C4-2B (cell line): ENCODE data around the gene CCT7.

Experiments used
- H3K27ac ChIP-seq: fragments of 450-650 bp; 2 replicates; pipeline ENCODE4 v1.5.1; 2017
- ZFX ChIP-seq: fragments of 450-650 bp; IDR thresholded peaks from 2 replicates; pipeline ENCODE4 v1.6.1; 2017
- TF ChIP-seq, protein P1 (sequence below): fragments of 450-650 bp; conservative IDR thresholded peaks from 2 replicates; pipeline ENCODE4 v1.5.1; 2017; ENCODE audit warnings: mild to moderate bottlenecking

CCT7 gene

DNA sequence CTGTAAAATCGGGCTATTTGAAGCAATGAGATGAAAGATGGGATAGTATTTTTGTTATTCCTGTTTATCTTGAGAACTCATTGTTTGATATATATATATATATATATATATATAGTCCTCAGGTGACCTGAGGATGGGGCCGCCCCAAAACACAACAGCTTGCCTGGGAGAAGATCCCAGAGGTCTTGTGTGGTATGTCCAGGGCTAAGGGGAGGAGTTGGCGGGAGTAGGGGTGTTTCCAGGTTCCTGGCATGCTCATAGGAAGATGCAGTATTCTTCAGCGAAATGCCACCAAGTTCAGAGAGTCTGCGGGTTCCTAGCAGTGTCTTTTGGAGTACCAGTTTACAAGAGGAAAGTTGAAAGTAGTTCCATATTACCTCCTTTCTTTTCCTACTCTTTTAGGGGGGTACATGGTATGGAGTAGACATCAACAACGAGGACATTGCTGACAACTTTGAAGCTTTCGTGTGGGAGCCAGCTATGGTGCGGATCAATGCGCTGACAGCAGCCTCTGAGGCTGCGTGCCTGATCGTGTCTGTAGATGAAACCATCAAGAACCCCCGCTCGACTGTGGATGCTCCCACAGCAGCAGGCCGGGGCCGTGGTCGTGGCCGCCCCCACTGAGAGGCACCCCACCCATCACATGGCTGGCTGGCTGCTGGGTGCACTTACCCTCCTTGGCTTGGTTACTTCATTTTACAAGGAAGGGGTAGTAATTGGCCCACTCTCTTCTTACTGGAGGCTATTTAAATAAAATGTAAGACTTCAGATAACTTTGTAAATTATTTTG, 18.3 kb downstream of the CCT7 start:
- H3K27ac ChIP-seq, result no peak overlapping the region
- TF ChIP-seq ZFX, result no peak
- TF ChIP-seq, protein P1, sequence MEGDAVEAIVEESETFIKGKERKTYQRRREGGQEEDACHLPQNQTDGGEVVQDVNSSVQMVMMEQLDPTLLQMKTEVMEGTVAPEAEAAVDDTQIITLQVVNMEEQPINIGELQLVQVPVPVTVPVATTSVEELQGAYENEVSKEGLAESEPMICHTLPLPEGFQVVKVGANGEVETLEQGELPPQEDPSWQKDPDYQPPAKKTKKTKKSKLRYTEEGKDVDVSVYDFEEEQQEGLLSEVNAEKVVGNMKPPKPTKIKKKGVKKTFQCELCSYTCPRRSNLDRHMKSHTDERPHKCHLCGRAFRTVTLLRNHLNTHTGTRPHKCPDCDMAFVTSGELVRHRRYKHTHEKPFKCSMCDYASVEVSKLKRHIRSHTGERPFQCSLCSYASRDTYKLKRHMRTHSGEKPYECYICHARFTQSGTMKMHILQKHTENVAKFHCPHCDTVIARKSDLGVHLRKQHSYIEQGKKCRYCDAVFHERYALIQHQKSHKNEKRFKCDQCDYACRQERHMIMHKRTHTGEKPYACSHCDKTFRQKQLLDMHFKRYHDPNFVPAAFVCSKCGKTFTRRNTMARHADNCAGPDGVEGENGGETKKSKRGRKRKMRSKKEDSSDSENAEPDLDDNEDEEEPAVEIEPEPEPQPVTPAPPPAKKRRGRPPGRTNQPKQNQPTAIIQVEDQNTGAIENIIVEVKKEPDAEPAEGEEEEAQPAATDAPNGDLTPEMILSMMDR, result no peak

- TF ChIP-seq, protein P1, result no peak
- no peak for TF ChIP-seq ZFX
- no peak overlapping the region for H3K27ac ChIP-seq
Observed at GRCh38 chr2:73253400-73253799, 19.3 kb downstream of the CCT7 start.

DNA sequence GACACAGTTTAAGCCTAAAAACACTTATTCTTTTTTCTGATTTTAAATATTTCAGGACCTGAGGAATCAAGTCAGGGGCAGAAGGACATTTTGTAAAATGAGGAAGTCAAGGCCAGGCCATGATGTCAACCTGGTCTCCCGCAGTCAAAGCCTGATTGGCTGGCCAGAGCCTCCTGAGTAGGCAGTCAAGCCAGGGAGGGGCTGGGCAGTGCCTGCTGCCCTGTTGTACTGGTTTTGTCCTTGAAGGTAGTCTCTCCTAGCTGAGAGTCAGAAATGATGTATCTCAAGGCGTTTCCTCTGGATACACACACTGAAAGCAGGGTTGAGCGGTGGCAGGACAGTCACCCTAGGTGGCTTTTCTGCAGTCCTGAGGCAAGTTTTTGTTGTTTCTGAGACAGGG, 19.8 kb downstream of the CCT7 start:
- no peak for TF ChIP-seq ZFX
- TF ChIP-seq, protein P1, result no peak
- peak overlapping the region; percentile 38 for H3K27ac ChIP-seq

DNA sequence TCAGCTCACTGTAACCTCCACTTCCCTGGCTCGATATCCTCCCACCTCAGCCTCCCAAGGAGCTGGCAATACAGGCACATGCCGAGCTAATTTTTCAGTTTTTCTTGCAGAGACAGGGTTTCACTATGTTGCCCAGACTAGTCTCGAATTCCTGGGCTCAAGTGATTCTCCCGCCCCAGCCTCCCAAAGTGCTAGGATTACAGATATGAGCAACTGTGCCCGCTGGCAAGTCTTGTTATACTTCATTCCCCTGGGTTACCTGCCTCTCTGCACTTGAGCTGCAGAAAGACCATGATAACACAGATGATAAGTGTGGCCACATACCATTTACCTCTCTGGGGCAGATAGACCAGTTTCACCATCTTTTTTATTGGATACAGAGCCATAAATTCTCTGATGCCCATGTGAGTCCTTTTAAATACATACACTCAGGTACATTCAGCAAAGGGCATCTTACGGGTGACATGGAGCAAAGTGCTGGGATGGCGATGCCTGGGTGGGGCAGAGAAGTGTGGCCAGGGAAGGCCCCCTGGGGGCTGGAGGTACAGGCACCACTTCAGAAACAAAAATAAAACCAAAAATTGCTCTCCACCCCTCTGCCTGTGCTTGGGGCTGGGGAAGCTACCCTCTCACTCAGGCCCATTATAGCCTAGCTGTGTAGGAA, 20.4 kb downstream of the CCT7 start:
- peak overlapping the region; percentile 38 for H3K27ac ChIP-seq
- TF ChIP-seq, protein P1, result no peak
- no peak for TF ChIP-seq ZFX

GRCh38 chr2:73255007-73255644, 21.0 kb downstream of the CCT7 start:
- peak overlapping the region; percentile 38; the same call in 1 of the 2 replicates for H3K27ac ChIP-seq
- TF ChIP-seq, protein P1, result no peak
- no peak for TF ChIP-seq ZFX

GRCh38 chr2:73255907-73256617, 22.0 kb downstream of the CCT7 start:
- no peak overlapping the region for H3K27ac ChIP-seq
- TF ChIP-seq, protein P1, result no peak
- TF ChIP-seq ZFX, result no peak
